ENCODE results near the gene ETV7.

Gene ETV7

GRCh38 chr6:36335465-36336207 is 51.8 kb downstream of the ETV7 start:
- Histone ChIP-seq H3K4me3 (ENCODE audit: low read depth in 1 of 2, low read length in 2 of 2) (no peak overlapping the region), H3K27me3 (ENCODE audit: insufficient read depth, low read length, poor library complexity) (peaks cover 11% of the 10 kb centered on the region), H3K4me2 (ENCODE audit: insufficient read depth, low read length) (no peak overlapping the region), H3K9ac (ENCODE audit: low read depth, low read length) (no peak overlapping the region), H4K20me1 (ENCODE audit: insufficient read depth, low read length) (peaks cover 3% of the 10 kb centered on the region; the same call in 1 of the 2 replicates), H3K79me2 (ENCODE audit: insufficient read depth, low read length) (no peaks in the 10 kb centered on the region), H3K4me1 (ENCODE audit: insufficient read depth, low read length) (no peaks in the 10 kb centered on the region), H3K27ac (ENCODE audit: low read length) (no peak overlapping the region), H3K9me3 (ENCODE audit: insufficient read depth, low read length, severe bottlenecking) (no peaks in the 10 kb centered on the region), H3K36me3 (ENCODE audit: insufficient read depth, low read length) (no peaks in the 10 kb centered on the region), H2AFZ (ENCODE audit: low read depth, low read length) (no peak overlapping the region)
- no peak for TF ChIP-seq CTCF (IDR thresholded peaks at IDR 0.05; ENCODE audit: borderline replicate concordance, extremely low read depth, low read length, poor library complexity, severe bottlenecking)
- no peak for TF ChIP-seq EZH2 (IDR thresholded peaks at IDR 0.05; ENCODE audit: borderline replicate concordance, low read depth, low read length, severe bottlenecking)
- no peak for DNase-seq
- ATAC-seq (ENCODE audit: insufficient read depth, low read depth) = no peak

GRCh38 chr6:36334832-36335459 is 52.5 kb downstream of the ETV7 start:
- Histone ChIP-seq H3K4me2 (ENCODE audit: insufficient read depth, low read length) (no peak overlapping the region), H3K9ac (ENCODE audit: low read depth, low read length) (no peak overlapping the region), H3K27ac (ENCODE audit: low read length) (no peak overlapping the region), H3K4me1 (ENCODE audit: insufficient read depth, low read length) (no peaks in the 10 kb centered on the region), H3K9me3 (ENCODE audit: insufficient read depth, low read length, severe bottlenecking) (no peaks in the 10 kb centered on the region), H3K36me3 (ENCODE audit: insufficient read depth, low read length) (no peaks in the 10 kb centered on the region), H3K27me3 (ENCODE audit: insufficient read depth, low read length, poor library complexity) (peaks cover 11% of the 10 kb centered on the region), H4K20me1 (ENCODE audit: insufficient read depth, low read length) (peaks cover 3% of the 10 kb centered on the region; the same call in 1 of the 2 replicates), H3K4me3 (ENCODE audit: low read depth in 1 of 2, low read length in 2 of 2) (no peak overlapping the region), H2AFZ (ENCODE audit: low read depth, low read length) (no peak overlapping the region), H3K79me2 (ENCODE audit: insufficient read depth, low read length) (no peaks in the 10 kb centered on the region)
- DNase-seq (no peak), ATAC-seq (ENCODE audit: insufficient read depth, low read depth) (no peak)
- TF ChIP-seq EZH2 (IDR thresholded peaks at IDR 0.05; ENCODE audit: borderline replicate concordance, low read depth, low read length, severe bottlenecking) (no peak), CTCF (IDR thresholded peaks at IDR 0.05; ENCODE audit: borderline replicate concordance, extremely low read depth, low read length, poor library complexity, severe bottlenecking) (no peak)

- no peak for TF ChIP-seq CTCF (IDR thresholded peaks at IDR 0.05; ENCODE audit: borderline replicate concordance, extremely low read depth, low read length, poor library complexity, severe bottlenecking)
- no peak for TF ChIP-seq EZH2 (IDR thresholded peaks at IDR 0.05; ENCODE audit: borderline replicate concordance, low read depth, low read length, severe bottlenecking)
- no peak overlapping the region for H3K4me2 ChIP-seq (ENCODE audit: insufficient read depth, low read length)
- H3K79me2 ChIP-seq (ENCODE audit: insufficient read depth, low read length) = no peaks in the 10 kb centered on the region
- H3K4me3 ChIP-seq (ENCODE audit: low read depth in 1 of 2, low read length in 2 of 2) = no peak overlapping the region
- DNase-seq = no peak
- no peaks in the 10 kb centered on the region for H3K4me1 ChIP-seq (ENCODE audit: insufficient read depth, low read length)
- no peaks in the 10 kb centered on the region for H3K9me3 ChIP-seq (ENCODE audit: insufficient read depth, low read length, severe bottlenecking)
- peaks cover 7% of the 10 kb centered on the region for H3K27me3 ChIP-seq (ENCODE audit: insufficient read depth, low read length, poor library complexity)
- H3K9ac ChIP-seq (ENCODE audit: low read depth, low read length) = no peak overlapping the region
- ATAC-seq (ENCODE audit: insufficient read depth, low read depth) = no peak
- H2AFZ ChIP-seq (ENCODE audit: low read depth, low read length) = no peak overlapping the region
- H3K36me3 ChIP-seq (ENCODE audit: insufficient read depth, low read length) = no peaks in the 10 kb centered on the region
- no peak overlapping the region for H3K27ac ChIP-seq (ENCODE audit: low read length)
- peaks cover 2% of the 10 kb centered on the region; the same call in 1 of the 2 replicates for H4K20me1 ChIP-seq (ENCODE audit: insufficient read depth, low read length)
These were observed 53.3 kb downstream of the ETV7 start for GRCh38 chr6:36333931-36334725.

All from DND-41 (cell line).